T-helper 1 cell treated with Interleukin-12 subunit alpha and Interleukin-12 subunit beta and Interleukin-4 antibody, amounts not matched to agents 30 ng/mL and 1 ng/mL, for 36 hours (primary cell): Measurements from ENCODE around the gene UBE2Q2. TPM values are rescaled to one million over a fixed set of nuclear protein-coding genes. Genes with fewer than 3 reads are reported as not detected.
"Not testable (repeated sequence)": the region's sequence is repeated elsewhere in the genome, so short reads cannot be mapped to it uniquely, and the experiment has no call there.

Experiments
- intact Hi-C: fragments of 100-400 bp; cut with micrococcal nuclease; formaldehyde crosslinking; loops from one replicate; pipeline ENCODE4 v1.15.1; 2024
- total RNA-seq: library from RNA; stranded (reverse); gene quantifications from 2 replicates; pipeline ENCODE4 v1.2.3, GENCODE V29; 2022

UBE2Q2 gene
- total RNA-seq, 1 donor from 2014 or later: 29.6 TPM

GRCh38 chr15:75823860-75824613 lies 19.2 kb upstream of the UBE2Q2 start:
- intact Hi-C loops: no loop called here

GRCh38 chr15:75827691-75828090 lies 15.6 kb upstream of the UBE2Q2 start:
- intact Hi-C loops: no loop called here

- intact Hi-C loops: no loop called here
These were observed 14.8 kb upstream of the UBE2Q2 start for GRCh38 chr15:75828429-75828828.

- intact Hi-C loops: no loop called here
These were observed 12.1 kb upstream of the UBE2Q2 start for GRCh38 chr15:75830910-75831805.

GRCh38 chr15:75831806-75832102 lies 11.5 kb upstream of the UBE2Q2 start:
- intact Hi-C loops: no loop called here

GRCh38 chr15:75832114-75832513 lies 11.1 kb upstream of the UBE2Q2 start:
- intact Hi-C loops: no loop called here

GRCh38 chr15:75834021-75834420 lies 9.2 kb upstream of the UBE2Q2 start:
- intact Hi-C loops: no loop called here

GRCh38 chr15:75835990-75836958 lies 7.0 kb upstream of the UBE2Q2 start:
- intact Hi-C loops: loop anchor here (1.0 kb wide), 1 partner anchor 8 kb away; no protein-coding TSS in a partner anchor

GRCh38 chr15:75836959-75837334 lies 6.3 kb upstream of the UBE2Q2 start:
- intact Hi-C loops: loop anchor here (1.0 kb wide), 2 partner anchors 7 to 20 kb away; no protein-coding TSS in a partner anchor

GRCh38 chr15:75840659-75841058 lies 2.6 kb upstream of the UBE2Q2 start:
- intact Hi-C loops: loop anchor here (5.0 to 10.0 kb wide), 3 partner anchors 83 to 266 kb away; partner anchors contain the start of genes PTPN9 and TMEM266

GRCh38 chr15:75841626-75842025 lies 1.6 kb upstream of the UBE2Q2 start:
- intact Hi-C loops: loop anchor here (1.0 to 10.0 kb wide), 4 partner anchors 24 to 267 kb away; partner anchors contain the start of genes PTPN9 and TMEM266

GRCh38 chr15:75843678-75844581 lies 683 bp downstream of the UBE2Q2 start:
- intact Hi-C loops: loop anchor here (1.0 to 10.0 kb wide), 8 partner anchors 8 to 393 kb away; partner anchors contain the start of genes FBXO22, PTPN9, SIN3A and TMEM266

GRCh38 chr15:75844629-75845335 lies 1.5 kb downstream of the UBE2Q2 start:
- intact Hi-C loops: loop anchor here (1.0 to 10.0 kb wide), 7 partner anchors 8 to 394 kb away; partner anchors contain the start of genes PTPN9, SIN3A and TMEM266

- intact Hi-C loops: loop anchor here (10.0 kb wide), 1 partner anchor 274 kb away; the partner anchor contains the start of gene PTPN9
These were observed 5.9 kb downstream of the UBE2Q2 start for GRCh38 chr15:75849167-75849566.

- intact Hi-C loops: no loop called here
These were observed 7.5 kb downstream of the UBE2Q2 start for GRCh38 chr15:75850708-75851107.

- intact Hi-C loops: not testable (repeated sequence)
These were observed 8.3 kb downstream of the UBE2Q2 start for GRCh38 chr15:75851566-75851965.

GRCh38 chr15:75857886-75858285 lies 14.6 kb downstream of the UBE2Q2 start:
- intact Hi-C loops: no loop called here

- intact Hi-C loops: no loop called here
These were observed 18.6 kb downstream of the UBE2Q2 start for GRCh38 chr15:75861750-75862402.

- intact Hi-C loops: no loop called here
These were observed 19.5 kb downstream of the UBE2Q2 start for GRCh38 chr15:75862796-75863195.
